Left renal cortex interstitium (tissue), 4 donors: ENCODE measurements around the gene TMEM106C. TPM values are rescaled to one million over a fixed set of nuclear protein-coding genes. Genes with fewer than 3 reads are reported as not detected.

Experiments
- DNase-seq, 4 donors: peaks; one replicate each; pipeline ENCODE4 v3.0.0-alpha.2; 2013; ENCODE audit warnings: low read depth in 4 of 4, low spot score in 2 of 4, missing footprints in 1 of 4
- polyA plus RNA-seq, 4 donors: library from polyadenylated mRNA; unstranded; fragments of 120-200 nt; gene quantifications; one replicate each; pipeline ENCODE4 v1.2.1, GENCODE V29; 2013; ENCODE audit not compliant: insufficient read length in 4 of 4

Gene TMEM106C
- polyA plus RNA-seq, 4 donors: 128 to 130 (median 130) TPM

- DNase-seq: no peak
Measured at GRCh38 chr12:47991106-47992061, 28.0 kb downstream of the TMEM106C start.

- no peak for DNase-seq
Measured at GRCh38 chr12:47992776-47993175, 29.4 kb downstream of the TMEM106C start.

DNA sequence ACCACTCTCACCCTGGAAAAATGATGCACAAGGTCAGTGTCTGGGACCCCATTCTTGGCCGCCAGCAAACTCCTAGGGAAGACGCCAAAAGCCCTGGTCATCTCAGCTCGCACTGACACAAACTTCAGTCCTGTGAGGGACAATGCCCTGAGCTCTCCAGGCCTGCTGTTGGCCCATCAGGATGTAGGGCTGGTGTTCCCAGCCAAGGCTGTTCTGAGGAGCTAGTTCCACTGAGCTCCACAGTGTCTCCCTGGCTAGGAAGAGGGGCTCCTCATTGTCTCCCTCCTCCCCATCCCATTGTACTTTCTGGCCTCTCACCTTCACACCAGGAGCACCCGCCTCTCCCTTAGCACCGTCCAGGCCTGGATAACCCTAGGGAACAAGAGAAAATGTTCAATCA lies 30.1 kb downstream of the TMEM106C start:
- no peak for DNase-seq

DNA sequence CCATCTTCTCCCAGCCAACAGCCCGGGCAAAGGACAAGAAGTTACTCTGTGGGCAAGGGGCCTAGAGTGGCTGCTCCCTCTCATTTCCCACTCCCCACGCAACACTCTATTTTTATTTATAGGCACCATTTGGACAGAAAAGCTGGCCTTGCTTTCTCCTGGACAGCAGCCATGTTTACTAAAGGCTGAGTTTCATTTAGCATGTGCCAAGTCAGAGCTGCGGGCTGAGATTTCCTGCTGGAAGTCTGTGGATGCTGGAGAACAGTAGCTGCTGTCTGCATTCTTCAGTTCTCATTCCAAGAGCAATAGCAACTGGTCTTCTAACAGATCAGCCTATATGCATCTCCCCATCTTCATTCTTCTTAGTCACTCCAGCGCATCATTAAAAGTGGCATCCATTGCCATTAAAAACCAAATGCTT lies 32.6 kb downstream of the TMEM106C start:
- peak in 1 of 4 donors; percentile 24 for DNase-seq

GRCh38 chr12:47997321-47997720 lies 33.9 kb downstream of the TMEM106C start:
- DNase-seq: no peak

DNA sequence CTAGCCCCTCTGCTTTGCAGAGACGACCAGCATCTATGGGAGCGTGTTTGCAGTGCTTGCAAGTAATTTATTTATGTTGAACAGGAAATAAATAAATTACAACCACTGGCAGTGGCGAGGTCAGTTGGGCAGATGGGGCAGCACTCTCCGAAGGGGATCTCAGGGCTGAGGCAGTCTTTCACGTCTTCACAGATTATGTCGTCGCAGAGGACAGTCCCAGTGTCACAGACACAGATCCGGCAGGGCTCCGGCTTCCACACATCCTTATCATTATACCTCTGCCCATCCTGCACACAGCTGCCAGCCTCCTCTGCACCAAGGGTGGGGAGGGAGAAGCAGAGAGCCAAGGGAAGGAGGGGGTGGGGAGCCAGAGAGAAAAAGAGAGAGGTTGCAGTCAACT lies 36.4 kb downstream of the TMEM106C start:
- DNase-seq: no peak

GRCh38 chr12:48000878-48001504 lies 37.6 kb downstream of the TMEM106C start:
- no peak for DNase-seq

DNA sequence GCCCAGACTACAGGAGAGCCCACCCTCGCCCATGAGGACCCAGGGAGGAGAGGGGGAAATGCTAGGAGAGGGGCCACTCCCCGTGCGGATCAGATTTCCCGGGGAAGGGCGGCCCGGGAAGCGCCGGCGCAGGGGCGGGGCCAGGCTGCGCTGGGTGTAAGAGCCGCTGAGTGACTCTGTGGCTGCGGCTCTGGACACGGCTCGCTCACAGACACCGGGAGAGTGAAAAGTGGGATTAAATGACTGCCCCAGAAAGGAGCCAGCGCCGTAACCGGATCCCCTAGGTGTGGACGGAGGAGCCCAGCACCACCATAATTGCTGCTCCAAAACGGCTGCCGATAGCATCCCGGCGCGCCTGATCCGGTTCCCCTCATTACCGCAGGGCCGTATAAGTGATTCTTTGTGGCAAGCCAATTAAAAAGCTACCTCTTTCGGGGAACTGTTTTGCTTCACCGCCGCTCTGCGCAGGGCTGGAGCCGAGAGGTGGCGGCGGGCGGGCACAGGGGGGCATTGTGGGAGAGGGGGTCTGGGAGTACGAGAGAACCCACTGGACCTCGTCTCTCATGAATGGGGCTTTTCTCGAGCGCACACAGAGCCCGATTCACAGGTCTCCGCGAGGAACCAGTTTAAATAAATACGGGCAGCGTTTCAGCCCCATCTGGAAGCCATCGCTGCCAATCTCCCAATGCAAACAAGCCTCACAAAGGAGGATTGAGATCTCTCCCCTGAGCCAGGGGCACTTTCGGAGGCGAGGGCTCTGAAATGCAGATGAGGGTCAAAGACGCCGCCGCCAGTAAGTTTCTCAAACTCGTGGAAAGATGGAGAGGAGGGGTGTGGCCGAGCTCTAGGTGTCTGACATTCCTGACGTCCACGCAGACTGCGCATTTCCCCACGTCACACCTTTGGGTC lies 38.4 kb downstream of the TMEM106C start:
- DNase-seq: no peak

DNA sequence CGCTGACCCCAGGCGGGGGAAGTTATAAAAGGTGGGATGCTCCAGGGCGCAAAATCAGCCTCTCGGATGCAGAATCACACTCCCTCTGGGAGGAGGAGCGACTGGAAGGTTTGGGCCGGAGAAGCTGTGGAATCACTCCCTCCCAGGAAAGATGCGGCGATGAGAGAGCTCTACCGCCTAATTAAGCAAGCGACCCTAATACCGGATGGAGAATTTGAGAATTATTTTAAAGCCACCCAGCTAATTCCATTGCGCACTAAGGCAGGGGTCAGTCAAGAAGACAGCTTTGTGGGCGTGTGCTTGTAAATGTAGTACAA lies 39.0 kb downstream of the TMEM106C start:
- DNase-seq: no peak

- no peak for DNase-seq
Measured at GRCh38 chr12:48002773-48003218, 39.4 kb downstream of the TMEM106C start.

GRCh38 chr12:48003226-48004052 lies 40.0 kb downstream of the TMEM106C start:
- no peak for DNase-seq

- DNase-seq: no peak
Measured at GRCh38 chr12:48004053-48004941, 40.9 kb downstream of the TMEM106C start, which contains the start of gene COL2A1. Gene COL2A1, minus strand, starts transcription at chr12:48004476. Its CDS starts 155 bp downstream, at chr12:48004321.

GRCh38 chr12:48005001-48005749 lies 41.8 kb downstream of the TMEM106C start:
- no peak for DNase-seq

DNA sequence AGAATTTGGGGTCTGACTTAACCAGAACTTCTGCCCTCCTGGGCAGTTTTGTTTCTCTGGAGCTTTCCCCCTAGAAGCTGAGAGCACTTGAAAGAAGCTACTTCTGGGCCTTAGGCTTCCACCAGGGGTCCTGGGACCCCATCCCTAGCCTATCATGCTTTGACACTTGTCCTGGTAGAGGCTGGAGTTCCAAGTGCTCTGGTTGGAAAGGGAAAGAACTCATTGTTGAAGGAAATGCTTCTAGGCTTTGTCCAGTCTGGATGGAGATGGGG lies 42.3 kb downstream of the TMEM106C start:
- no peak for DNase-seq

- no peak for DNase-seq
Measured at GRCh38 chr12:48007206-48007605, 43.8 kb downstream of the TMEM106C start.

GRCh38 chr12:48008349-48008748 lies 45.0 kb downstream of the TMEM106C start:
- no peak for DNase-seq

- no peak for DNase-seq
Measured at GRCh38 chr12:48008950-48009349, 45.6 kb downstream of the TMEM106C start.

DNA sequence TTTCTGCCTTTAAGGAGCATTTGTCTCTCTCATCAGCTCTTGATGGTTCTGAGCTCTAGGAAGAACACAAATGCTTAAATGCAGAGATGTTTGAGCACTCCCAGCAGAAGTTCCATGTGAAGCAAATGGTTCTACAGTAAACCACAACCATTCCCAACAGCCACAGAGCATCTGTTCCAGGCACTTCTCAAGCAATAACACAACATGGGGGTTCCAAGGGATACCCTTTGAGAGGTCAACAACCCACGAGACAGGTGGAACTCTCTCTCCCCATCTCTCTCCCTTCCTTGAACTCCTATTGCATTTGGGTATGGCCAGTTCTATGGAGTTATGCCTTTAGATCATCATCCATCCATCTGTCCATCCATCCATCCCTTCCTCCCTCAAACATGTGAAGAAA lies 46.1 kb downstream of the TMEM106C start:
- DNase-seq: no peak
